SIG-M5 (cell line): ENCODE data around the gene ATP11C.
"Not testable (repeated sequence)": the region's sequence is repeated elsewhere in the genome, so short reads cannot be mapped to it uniquely, and the experiment has no call there.

ENCODE experiments used
- DNase-seq: peaks from one replicate; lab custom pipeline; 2025; lab: John Stamatoyannopoulos, UW

Gene ATP11C

GRCh38 chrX:139720136-139720535, 212.7 kb downstream of the ATP11C start:
- DNase-seq = no peak

DNA sequence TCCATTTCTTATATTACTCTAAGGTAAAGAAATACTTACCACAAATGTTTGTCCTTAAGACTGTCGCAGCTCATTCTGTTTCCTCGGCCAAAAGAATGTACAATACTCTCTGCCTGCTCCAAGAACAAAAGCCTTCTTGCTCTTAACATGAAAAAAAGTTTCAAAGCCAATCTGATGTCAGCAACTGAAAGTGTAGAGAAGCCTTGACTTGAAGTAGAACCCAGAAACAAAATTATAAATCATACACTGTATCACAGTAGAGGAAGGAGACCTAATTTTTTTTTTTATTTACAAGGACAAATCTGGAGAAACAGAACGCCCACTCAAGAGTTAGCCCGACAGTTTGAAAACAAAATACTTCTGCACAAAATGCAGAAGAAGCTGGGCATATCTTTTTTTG, 224.8 kb downstream of the ATP11C start, which contains the start of gene MCF2:
MCF2 (minus strand) TSS at position 101 of the 400 bp plus-strand sequence. CDS start 56,423 bp downstream, outside the sequence.
- no peak for DNase-seq

DNA sequence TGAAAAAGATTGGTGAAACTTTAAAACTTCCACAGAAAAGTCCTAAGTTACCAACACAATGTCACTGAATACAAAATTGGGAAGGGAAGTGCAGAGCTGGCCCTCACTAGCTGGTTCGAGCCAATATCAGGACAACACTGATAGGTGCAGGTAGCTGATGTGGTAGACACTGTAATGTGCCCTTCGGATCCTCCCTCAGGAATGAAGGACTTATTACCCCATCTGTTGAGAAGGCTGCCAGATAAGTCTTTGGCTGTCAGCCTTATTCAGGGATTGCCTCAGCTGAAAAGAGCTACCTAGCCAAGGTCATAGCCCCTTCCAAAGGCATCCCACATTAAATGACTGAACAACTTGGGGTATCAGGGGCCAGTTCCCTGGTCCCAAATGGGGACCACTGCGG, 230.2 kb downstream of the ATP11C start:
- DNase-seq = no peak

- DNase-seq = no peak
Measured at GRCh38 chrX:139692908-139693307, 239.9 kb downstream of the ATP11C start.

DNA sequence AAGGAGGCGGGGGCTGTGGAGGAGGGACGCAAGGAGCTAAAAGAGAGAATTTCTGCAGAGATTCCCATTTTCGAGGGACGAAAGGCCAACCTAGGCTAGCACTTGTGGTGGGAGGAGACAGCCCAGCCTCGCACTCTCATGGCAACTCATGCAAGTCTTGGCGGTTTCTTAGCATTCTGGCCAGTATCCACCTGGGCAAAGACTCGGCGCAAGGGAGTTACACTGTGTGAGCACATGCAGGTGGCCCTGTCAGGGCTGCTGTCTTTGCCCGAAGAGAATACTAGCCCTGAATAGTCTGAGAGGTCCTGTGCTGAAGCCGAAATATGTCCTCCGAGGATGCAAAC, 240.4 kb downstream of the ATP11C start:
- no peak for DNase-seq

DNA sequence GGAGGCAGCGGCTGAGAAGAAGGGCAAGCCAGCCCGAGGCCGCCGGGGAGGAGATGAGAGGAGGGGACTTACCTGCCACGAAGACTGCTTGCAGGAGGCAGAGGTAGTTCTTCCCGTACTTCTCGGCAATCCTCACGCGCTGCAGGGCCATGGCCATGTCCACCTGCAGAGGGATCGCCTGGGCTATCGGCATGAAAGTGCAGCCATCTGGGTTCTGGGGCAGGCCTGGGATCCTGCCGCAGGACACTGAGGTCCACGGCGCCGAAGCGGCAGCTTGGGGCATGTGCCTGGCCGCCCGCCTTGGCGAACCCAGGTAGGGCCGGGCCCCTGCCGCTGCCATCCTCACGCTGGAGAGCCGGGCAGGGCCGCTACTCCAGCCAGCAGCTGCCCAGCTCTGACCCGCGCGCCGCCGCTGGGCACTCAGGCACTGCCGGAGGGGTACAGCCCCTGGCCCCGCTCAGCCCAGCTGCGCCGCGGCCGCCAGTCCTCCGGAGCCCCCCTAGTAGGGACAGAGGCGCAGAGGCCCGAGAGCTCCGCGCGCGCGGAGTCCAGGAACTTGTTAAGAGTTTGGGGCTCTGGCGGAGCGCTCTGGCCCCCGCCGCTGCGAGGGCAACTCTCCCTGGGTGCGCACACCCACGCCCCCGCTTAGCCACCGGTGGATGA, 240.9 kb downstream of the ATP11C start:
- no peak for DNase-seq

DNA sequence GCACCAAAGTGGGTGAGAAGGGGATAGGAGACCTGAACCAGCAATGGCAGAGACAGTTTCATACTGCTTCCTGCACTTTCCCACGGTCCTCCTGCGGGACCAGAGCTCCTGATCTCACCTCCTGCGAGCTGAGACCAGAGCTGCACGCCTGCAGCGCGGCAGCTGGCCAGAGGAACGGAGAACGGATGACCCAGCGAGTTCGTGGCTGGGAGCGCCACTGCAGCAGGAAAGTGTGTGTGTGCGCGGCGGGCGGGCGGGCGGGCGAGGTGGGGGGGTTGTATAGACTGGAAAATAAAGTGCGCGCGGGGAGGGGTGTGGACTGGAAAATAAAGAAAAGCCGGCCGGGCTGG, 241.4 kb downstream of the ATP11C start:
- DNase-seq = no peak

DNA sequence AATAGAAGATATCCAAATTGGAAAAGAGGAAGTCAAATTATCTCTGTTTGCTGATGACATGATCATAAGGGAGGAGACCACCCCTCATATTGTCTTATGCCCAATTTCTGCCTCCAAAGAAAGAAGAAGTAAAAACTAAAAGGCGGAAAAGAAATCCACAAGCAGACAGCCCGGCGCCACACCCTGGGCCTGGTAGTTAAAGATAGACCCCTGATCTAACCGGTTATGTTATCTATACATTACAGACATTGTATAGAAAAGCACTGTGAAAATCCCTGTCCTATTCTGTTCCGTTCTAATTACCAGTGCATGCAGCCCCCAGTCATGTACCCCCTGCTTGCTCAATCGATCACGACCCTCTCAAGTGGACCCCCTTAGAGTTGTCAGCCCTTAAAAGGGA, 247.7 kb downstream of the ATP11C start:
- not testable (repeated sequence) for DNase-seq

GRCh38 chrX:139680356-139680755, 252.5 kb downstream of the ATP11C start:
- DNase-seq = no peak
